EH (cell line): ENCODE results near the gene UBXN4.

Experiments
- DNase-seq: peaks from one replicate; pipeline ENCODE4 v3.0.0-alpha.2; 2015; ENCODE audit warnings: low read depth

Gene UBXN4

GRCh38 chr2:135812907-135813511 lies 71.4 kb downstream of the UBXN4 start:
- no peak for DNase-seq

- DNase-seq = no peak
Measured at GRCh38 chr2:135815269-135815668, 73.6 kb downstream of the UBXN4 start.

- DNase-seq = no peak
Measured at GRCh38 chr2:135817466-135817865, 75.8 kb downstream of the UBXN4 start.

- DNase-seq = peak; percentile 37
Measured at GRCh38 chr2:135817951-135818350, 76.3 kb downstream of the UBXN4 start.

- DNase-seq = peak; percentile 56
Measured at GRCh38 chr2:135818937-135819610, 77.4 kb downstream of the UBXN4 start.

GRCh38 chr2:135820003-135820618 lies 78.5 kb downstream of the UBXN4 start:
- peak; percentile 55 for DNase-seq

GRCh38 chr2:135821190-135821589 lies 79.5 kb downstream of the UBXN4 start:
- DNase-seq = no peak

GRCh38 chr2:135822855-135823254 lies 81.2 kb downstream of the UBXN4 start:
- no peak for DNase-seq

GRCh38 chr2:135825131-135825530 lies 83.5 kb downstream of the UBXN4 start:
- DNase-seq = no peak

- DNase-seq = no peak
Measured at GRCh38 chr2:135825550-135826176, 84.0 kb downstream of the UBXN4 start.

- DNase-seq = no peak
Measured at GRCh38 chr2:135826544-135826943, 84.9 kb downstream of the UBXN4 start.

- DNase-seq = no peak
Measured at GRCh38 chr2:135829378-135830135, 87.9 kb downstream of the UBXN4 start.

GRCh38 chr2:135831180-135831812 lies 89.6 kb downstream of the UBXN4 start:
- DNase-seq = no peak

GRCh38 chr2:135832891-135833290 lies 91.2 kb downstream of the UBXN4 start:
- DNase-seq = no peak
